Measurements from ENCODE around the gene PRKN.

Gene PRKN

DNA sequence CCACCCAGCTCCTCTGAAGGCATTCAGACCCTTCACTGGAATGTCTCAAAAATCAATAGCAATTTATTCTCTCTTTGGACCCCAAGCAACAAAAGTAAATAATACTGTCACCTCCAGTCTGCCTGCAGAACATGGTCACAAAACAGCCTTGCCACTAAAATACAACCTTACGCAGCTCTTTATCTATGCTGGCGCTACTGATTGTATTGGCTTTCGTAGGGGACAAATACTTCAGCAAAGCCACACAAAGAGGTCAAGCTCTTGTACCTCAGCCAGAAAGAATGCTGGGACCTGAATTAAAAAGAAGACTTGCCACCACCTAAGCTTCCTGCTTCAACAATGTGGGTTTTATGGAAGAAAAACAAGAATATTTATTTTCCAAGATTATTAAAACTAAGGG, 57.2 kb downstream of the PRKN start:
- H3K36me3 ChIP-seq (ENCODE audit: control insufficient read depth in 5 of 5, insufficient read depth in 5 of 5, low read length in 5 of 5) = no peaks in the 10 kb centered on the region
- no peaks in the 10 kb centered on the region for H3K27me3 ChIP-seq (ENCODE audit: control insufficient read depth in 5 of 5, insufficient read depth in 4 of 5, low read length in 5 of 5)
- H3K4me3 ChIP-seq (ENCODE audit: low read depth in 1 of 5, low read length in 5 of 5) = no peak overlapping the region
- no peaks in the 10 kb centered on the region for H3K4me1 ChIP-seq (ENCODE audit: control insufficient read depth in 5 of 5, insufficient read depth in 5 of 5, low read length in 5 of 5)
- no peak overlapping the region for H3K27ac ChIP-seq (ENCODE audit: low read depth, low read length)
- H3K9ac ChIP-seq (ENCODE audit: low read length in 5 of 5) = no peak overlapping the region
- no peaks in the 10 kb centered on the region for H3K9me3 ChIP-seq (ENCODE audit: control insufficient read depth in 5 of 5, low read length in 5 of 5)

DNA sequence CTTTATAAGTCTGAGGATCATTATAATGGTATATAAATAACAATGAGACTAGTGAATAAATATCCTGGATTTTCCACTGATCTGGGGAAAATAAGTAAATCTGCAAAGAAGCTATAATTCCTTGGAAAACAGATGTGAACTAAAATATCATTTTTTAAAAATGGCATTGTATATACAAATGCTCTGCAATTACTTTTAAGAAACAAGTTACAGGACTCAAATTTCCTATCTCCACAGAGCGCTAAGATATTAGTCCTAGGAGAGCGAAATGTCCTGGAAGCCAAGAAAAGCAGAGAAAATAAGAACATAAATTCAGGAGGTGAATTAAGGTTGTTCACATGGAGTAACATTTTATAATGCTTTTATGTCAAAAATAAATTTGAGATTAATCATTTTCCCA, 61.3 kb downstream of the PRKN start:
- Histone ChIP-seq H3K27me3 (ENCODE audit: control insufficient read depth in 5 of 5, insufficient read depth in 4 of 5, low read length in 5 of 5) (no peaks in the 10 kb centered on the region), H3K9ac (ENCODE audit: low read length in 5 of 5) (no peak overlapping the region), H3K36me3 (ENCODE audit: control insufficient read depth in 5 of 5, insufficient read depth in 5 of 5, low read length in 5 of 5) (no peaks in the 10 kb centered on the region), H3K4me3 (ENCODE audit: low read depth in 1 of 5, low read length in 5 of 5) (no peak overlapping the region), H3K27ac (ENCODE audit: low read depth, low read length) (no peak overlapping the region), H3K4me1 (ENCODE audit: control insufficient read depth in 5 of 5, insufficient read depth in 5 of 5, low read length in 5 of 5) (no peaks in the 10 kb centered on the region), H3K9me3 (ENCODE audit: control insufficient read depth in 5 of 5, low read length in 5 of 5) (no peaks in the 10 kb centered on the region)

DNA sequence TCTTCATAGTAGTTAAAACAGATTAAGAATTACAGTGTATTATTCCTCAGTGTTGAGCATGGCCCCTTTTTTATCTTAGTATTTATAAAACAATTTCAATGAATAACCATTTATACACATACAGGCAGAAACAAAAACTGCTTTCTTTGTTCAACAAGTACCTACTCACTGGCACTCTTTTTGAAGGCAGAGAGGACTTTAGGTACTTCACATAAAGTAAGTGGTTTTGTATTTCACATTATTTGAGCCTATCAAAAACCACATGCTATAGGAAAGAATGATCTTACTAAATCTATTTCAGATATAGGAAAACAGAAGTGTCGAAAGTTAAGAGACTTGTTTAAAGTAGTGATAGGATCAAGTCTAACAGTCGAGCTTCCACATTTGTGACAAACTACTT, 73.8 kb downstream of the PRKN start:
- Histone ChIP-seq H3K4me1 (ENCODE audit: control insufficient read depth in 5 of 5, insufficient read depth in 5 of 5, low read length in 5 of 5) (no peaks in the 10 kb centered on the region), H3K9me3 (ENCODE audit: control insufficient read depth in 5 of 5, low read length in 5 of 5) (no peaks in the 10 kb centered on the region), H3K27me3 (ENCODE audit: control insufficient read depth in 5 of 5, insufficient read depth in 4 of 5, low read length in 5 of 5) (no peaks in the 10 kb centered on the region), H3K27ac (ENCODE audit: low read depth, low read length) (no peak overlapping the region), H3K9ac (ENCODE audit: low read length in 5 of 5) (no peak overlapping the region), H3K36me3 (ENCODE audit: control insufficient read depth in 5 of 5, insufficient read depth in 5 of 5, low read length in 5 of 5) (no peaks in the 10 kb centered on the region), H3K4me3 (ENCODE audit: low read depth in 1 of 5, low read length in 5 of 5) (no peak overlapping the region)

DNA sequence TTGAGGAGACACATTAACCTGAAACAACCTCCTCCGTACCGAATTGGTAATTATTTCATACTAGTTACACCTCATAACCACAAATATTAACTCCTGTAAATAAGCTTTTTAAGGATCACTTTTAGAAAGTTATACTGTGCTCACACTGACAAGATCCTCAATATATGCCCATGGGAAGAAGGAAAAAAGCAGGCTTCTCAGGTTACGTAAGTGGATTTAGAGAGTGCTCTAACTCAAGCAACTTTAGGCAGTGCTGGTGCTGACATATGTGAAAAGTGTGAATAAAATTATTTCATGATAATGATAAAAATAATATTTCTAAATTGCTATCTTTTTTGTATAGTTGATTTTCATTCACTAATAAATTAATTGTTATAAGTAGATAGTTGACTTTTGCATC, 76.1 kb downstream of the PRKN start:
- no peaks in the 10 kb centered on the region for H3K27me3 ChIP-seq (ENCODE audit: control insufficient read depth in 5 of 5, insufficient read depth in 4 of 5, low read length in 5 of 5)
- H3K27ac ChIP-seq (ENCODE audit: low read depth, low read length) = no peak overlapping the region
- H3K4me3 ChIP-seq (ENCODE audit: low read depth in 1 of 5, low read length in 5 of 5) = no peak overlapping the region
- no peak overlapping the region for H3K9ac ChIP-seq (ENCODE audit: low read length in 5 of 5)
- H3K9me3 ChIP-seq (ENCODE audit: control insufficient read depth in 5 of 5, low read length in 5 of 5) = no peaks in the 10 kb centered on the region
- no peaks in the 10 kb centered on the region for H3K36me3 ChIP-seq (ENCODE audit: control insufficient read depth in 5 of 5, insufficient read depth in 5 of 5, low read length in 5 of 5)
- no peaks in the 10 kb centered on the region for H3K4me1 ChIP-seq (ENCODE audit: control insufficient read depth in 5 of 5, insufficient read depth in 5 of 5, low read length in 5 of 5)

DNA sequence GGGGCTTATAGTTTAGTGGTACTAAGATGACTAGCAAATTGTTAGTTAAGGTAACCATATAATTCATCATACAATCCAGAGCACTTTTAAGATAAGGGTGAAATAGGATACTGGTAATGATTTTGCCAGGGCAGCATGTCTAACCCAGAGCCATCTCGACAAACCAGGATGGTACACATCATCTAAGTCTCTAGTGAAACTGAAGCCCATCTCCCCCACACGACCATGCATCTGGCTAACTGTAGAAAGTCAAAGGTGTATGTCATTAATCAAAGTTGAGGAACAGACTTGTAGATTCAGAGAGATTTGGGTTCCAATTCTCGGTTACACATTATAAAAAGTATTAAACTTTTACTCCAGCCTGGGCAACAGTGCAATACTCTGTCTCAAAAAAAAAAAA, 78.3 kb downstream of the PRKN start:
- Histone ChIP-seq H3K4me1 (ENCODE audit: control insufficient read depth in 5 of 5, insufficient read depth in 5 of 5, low read length in 5 of 5) (no peaks in the 10 kb centered on the region), H3K27ac (ENCODE audit: low read depth, low read length) (no peak overlapping the region), H3K4me3 (ENCODE audit: low read depth in 1 of 5, low read length in 5 of 5) (no peak overlapping the region), H3K36me3 (ENCODE audit: control insufficient read depth in 5 of 5, insufficient read depth in 5 of 5, low read length in 5 of 5) (no peaks in the 10 kb centered on the region), H3K27me3 (ENCODE audit: control insufficient read depth in 5 of 5, insufficient read depth in 4 of 5, low read length in 5 of 5) (no peaks in the 10 kb centered on the region), H3K9ac (ENCODE audit: low read length in 5 of 5) (no peak overlapping the region), H3K9me3 (ENCODE audit: control insufficient read depth in 5 of 5, low read length in 5 of 5) (no peaks in the 10 kb centered on the region)

DNA sequence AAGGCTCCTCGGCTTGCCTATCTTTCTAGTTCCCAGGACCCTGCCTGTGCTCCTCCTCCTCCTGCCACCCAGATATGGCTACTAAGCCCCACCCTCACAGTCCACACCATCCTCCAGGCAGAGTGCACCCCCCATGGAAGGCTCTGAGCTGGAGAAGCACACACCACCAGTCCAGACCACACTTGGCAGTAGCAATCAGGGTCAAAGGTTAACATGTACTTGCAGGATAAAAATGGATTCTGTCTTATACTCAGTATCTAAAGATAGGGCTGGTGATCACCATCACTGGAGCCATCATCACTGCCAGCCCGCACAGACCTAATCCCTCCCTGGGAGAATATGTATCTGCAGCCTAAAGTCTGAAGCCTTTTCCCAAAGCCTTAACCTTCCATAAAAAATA, 83.4 kb downstream of the PRKN start:
- no peak overlapping the region for H3K4me3 ChIP-seq (ENCODE audit: low read depth in 1 of 5, low read length in 5 of 5)
- no peaks in the 10 kb centered on the region for H3K27me3 ChIP-seq (ENCODE audit: control insufficient read depth in 5 of 5, insufficient read depth in 4 of 5, low read length in 5 of 5)
- H3K27ac ChIP-seq (ENCODE audit: low read depth, low read length) = no peak overlapping the region
- no peaks in the 10 kb centered on the region for H3K36me3 ChIP-seq (ENCODE audit: control insufficient read depth in 5 of 5, insufficient read depth in 5 of 5, low read length in 5 of 5)
- H3K4me1 ChIP-seq (ENCODE audit: control insufficient read depth in 5 of 5, insufficient read depth in 5 of 5, low read length in 5 of 5) = peaks cover 0 to 7% (median 3%) of the 10 kb centered on the region in 5 donors
- H3K9me3 ChIP-seq (ENCODE audit: control insufficient read depth in 5 of 5, low read length in 5 of 5) = no peaks in the 10 kb centered on the region
- no peak overlapping the region for H3K9ac ChIP-seq (ENCODE audit: low read length in 5 of 5)

DNA sequence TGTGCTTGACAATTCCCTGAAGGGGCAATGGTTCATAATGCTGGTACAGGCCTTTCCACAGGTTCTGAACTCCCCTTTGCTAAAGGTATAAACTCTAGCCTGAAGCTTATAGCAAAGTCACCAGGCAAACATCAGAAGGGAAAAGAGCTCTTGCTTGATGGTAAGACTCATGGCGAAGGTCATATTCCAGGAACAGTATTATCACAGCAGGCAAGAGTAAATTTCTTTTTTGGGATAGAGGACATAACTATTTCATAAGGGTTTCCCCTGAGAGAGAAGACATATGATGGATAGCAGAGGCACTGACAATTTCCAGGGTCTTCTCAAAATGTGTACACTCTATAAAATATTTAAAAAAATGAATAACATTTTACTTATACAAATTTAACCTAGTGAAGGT, 86.8 kb downstream of the PRKN start:
- Histone ChIP-seq H3K36me3 (ENCODE audit: control insufficient read depth in 5 of 5, insufficient read depth in 5 of 5, low read length in 5 of 5) (no peaks in the 10 kb centered on the region), H3K9me3 (ENCODE audit: control insufficient read depth in 5 of 5, low read length in 5 of 5) (no peaks in the 10 kb centered on the region), H3K27me3 (ENCODE audit: control insufficient read depth in 5 of 5, insufficient read depth in 4 of 5, low read length in 5 of 5) (no peaks in the 10 kb centered on the region), H3K27ac (ENCODE audit: low read depth, low read length) (no peak overlapping the region), H3K9ac (ENCODE audit: low read length in 5 of 5) (no peak overlapping the region), H3K4me3 (ENCODE audit: low read depth in 1 of 5, low read length in 5 of 5) (no peak overlapping the region), H3K4me1 (ENCODE audit: control insufficient read depth in 5 of 5, insufficient read depth in 5 of 5, low read length in 5 of 5) (peaks cover 0 to 12% (median 4%) of the 10 kb centered on the region in 5 donors)

DNA sequence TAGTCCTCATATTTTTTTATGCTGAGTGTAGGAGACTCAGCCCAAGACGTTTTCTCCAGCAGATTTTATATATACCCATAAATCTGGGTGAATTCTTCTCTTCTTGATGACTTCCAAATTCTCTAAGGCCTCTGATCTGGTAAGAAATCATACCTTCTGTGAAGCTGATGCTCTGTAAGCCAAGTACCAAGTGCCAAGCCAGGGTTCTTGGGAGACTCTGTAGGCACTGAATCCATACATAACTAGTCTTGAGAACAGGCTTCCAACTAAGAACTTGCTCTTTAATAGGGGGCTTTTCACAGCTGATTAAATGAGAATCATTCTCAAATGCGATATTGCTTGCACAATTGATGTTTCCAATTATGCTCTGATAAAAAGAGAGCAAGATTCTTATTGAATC, 87.6 kb downstream of the PRKN start:
- no peak overlapping the region for H3K27ac ChIP-seq (ENCODE audit: low read depth, low read length)
- no peaks in the 10 kb centered on the region for H3K36me3 ChIP-seq (ENCODE audit: control insufficient read depth in 5 of 5, insufficient read depth in 5 of 5, low read length in 5 of 5)
- H3K9me3 ChIP-seq (ENCODE audit: control insufficient read depth in 5 of 5, low read length in 5 of 5) = no peaks in the 10 kb centered on the region
- no peak overlapping the region for H3K9ac ChIP-seq (ENCODE audit: low read length in 5 of 5)
- H3K4me1 ChIP-seq (ENCODE audit: control insufficient read depth in 5 of 5, insufficient read depth in 5 of 5, low read length in 5 of 5) = peaks cover 0 to 12% (median 6%) of the 10 kb centered on the region in 5 donors
- H3K27me3 ChIP-seq (ENCODE audit: control insufficient read depth in 5 of 5, insufficient read depth in 4 of 5, low read length in 5 of 5) = no peaks in the 10 kb centered on the region
- no peak overlapping the region for H3K4me3 ChIP-seq (ENCODE audit: low read depth in 1 of 5, low read length in 5 of 5)

DNA sequence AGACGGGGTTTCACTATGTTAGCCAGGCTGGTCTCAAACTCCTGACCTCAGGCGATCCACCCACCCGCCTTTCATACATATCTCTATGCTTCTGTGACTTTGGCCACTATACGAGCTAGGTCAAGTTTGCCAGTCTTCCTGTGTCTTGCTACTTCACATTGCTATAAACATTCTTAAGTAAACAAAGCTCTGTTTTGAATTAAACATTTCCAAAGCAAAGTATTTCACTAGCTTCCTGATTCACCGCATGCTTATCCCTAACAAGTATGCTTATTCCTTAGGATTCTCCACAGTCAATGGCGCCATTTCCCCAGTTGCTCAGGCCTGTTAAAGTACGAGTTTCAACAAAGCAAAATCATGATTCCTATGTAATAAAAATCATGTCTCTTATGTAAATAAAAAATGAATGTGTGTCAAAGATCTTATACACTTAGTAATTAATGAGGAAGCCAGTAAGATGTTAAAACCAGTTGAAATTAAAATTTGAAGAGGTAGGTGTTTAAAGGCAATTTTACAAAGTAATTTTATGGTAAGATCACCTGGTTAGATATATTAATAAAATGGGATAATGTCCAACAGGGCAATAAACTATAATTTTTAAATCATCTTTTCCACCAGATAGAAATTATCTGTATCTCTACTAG, 88.5 kb downstream of the PRKN start:
- Histone ChIP-seq H3K4me1 (ENCODE audit: control insufficient read depth in 5 of 5, insufficient read depth in 5 of 5, low read length in 5 of 5) (peaks cover 0 to 12% (median 6%) of the 10 kb centered on the region in 5 donors), H3K9ac (ENCODE audit: low read length in 5 of 5) (no peak overlapping the region), H3K9me3 (ENCODE audit: control insufficient read depth in 5 of 5, low read length in 5 of 5) (no peaks in the 10 kb centered on the region)

DNA sequence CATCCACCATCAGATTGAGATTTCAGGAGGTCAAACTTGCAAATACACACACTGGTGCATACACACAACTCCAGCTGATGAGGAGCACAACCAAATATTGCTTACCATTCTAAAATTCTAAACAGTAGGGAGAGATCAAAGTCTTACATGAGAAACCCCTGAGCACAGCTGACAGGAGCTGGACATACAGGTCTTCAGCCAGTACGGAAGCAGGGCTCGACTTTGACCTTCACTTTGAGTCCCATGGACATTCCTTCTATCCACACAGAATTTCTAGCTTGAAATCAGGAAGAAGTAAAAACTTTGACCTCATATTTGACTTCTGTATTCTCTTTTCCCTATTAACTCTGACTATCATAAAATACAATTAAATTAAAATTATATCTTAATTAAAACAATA, 90.2 kb downstream of the PRKN start:
- Histone ChIP-seq H3K4me1 (ENCODE audit: control insufficient read depth in 5 of 5, insufficient read depth in 5 of 5, low read length in 5 of 5) (peaks cover 0 to 12% (median 3%) of the 10 kb centered on the region in 5 donors), H3K36me3 (ENCODE audit: control insufficient read depth in 5 of 5, insufficient read depth in 5 of 5, low read length in 5 of 5) (no peaks in the 10 kb centered on the region), H3K4me3 (ENCODE audit: low read depth in 1 of 5, low read length in 5 of 5) (no peak overlapping the region), H3K9ac (ENCODE audit: low read length in 5 of 5) (no peak overlapping the region), H3K27me3 (ENCODE audit: control insufficient read depth in 5 of 5, insufficient read depth in 4 of 5, low read length in 5 of 5) (no peaks in the 10 kb centered on the region), H3K27ac (ENCODE audit: low read depth, low read length) (no peak overlapping the region), H3K9me3 (ENCODE audit: control insufficient read depth in 5 of 5, low read length in 5 of 5) (no peaks in the 10 kb centered on the region)

More for the DNA sequence above, 88.5 kb downstream of the PRKN start:
- Histone ChIP-seq H3K27me3 (ENCODE audit: control insufficient read depth in 5 of 5, insufficient read depth in 4 of 5, low read length in 5 of 5) (no peaks in the 10 kb centered on the region), H3K4me3 (ENCODE audit: low read depth in 1 of 5, low read length in 5 of 5) (no peak overlapping the region), H3K36me3 (ENCODE audit: control insufficient read depth in 5 of 5, insufficient read depth in 5 of 5, low read length in 5 of 5) (no peaks in the 10 kb centered on the region), H3K27ac (ENCODE audit: low read depth, low read length) (no peak overlapping the region)

DNA sequence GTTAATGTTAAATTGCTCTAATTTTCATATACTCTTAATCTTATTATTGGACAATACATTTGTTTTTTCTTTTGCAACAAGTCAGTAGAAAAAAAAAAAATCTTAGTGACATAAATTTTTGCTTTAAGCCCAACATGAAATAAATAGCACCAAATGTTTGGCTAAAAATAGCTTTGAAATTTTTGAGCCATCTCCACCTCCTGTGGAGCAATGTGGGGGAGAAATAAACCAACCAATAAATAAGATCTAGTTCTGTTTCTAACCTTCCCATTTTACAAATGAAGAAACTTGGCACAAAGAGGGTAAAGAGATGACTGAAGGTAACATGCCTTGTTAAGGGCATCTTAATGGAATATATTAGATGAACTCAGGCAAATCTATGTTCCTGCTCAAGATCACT, 91.4 kb downstream of the PRKN start:
- H3K27ac ChIP-seq (ENCODE audit: low read depth, low read length) = no peak overlapping the region
- peaks cover 0 to 17% (median 3%) of the 10 kb centered on the region in 5 donors for H3K4me1 ChIP-seq (ENCODE audit: control insufficient read depth in 5 of 5, insufficient read depth in 5 of 5, low read length in 5 of 5)
- no peak overlapping the region for H3K9ac ChIP-seq (ENCODE audit: low read length in 5 of 5)
- no peaks in the 10 kb centered on the region for H3K36me3 ChIP-seq (ENCODE audit: control insufficient read depth in 5 of 5, insufficient read depth in 5 of 5, low read length in 5 of 5)
- no peaks in the 10 kb centered on the region for H3K27me3 ChIP-seq (ENCODE audit: control insufficient read depth in 5 of 5, insufficient read depth in 4 of 5, low read length in 5 of 5)
- peaks cover 0 to 4% (median 0%) of the 10 kb centered on the region in 5 donors for H3K9me3 ChIP-seq (ENCODE audit: control insufficient read depth in 5 of 5, low read length in 5 of 5)
- no peak overlapping the region for H3K4me3 ChIP-seq (ENCODE audit: low read depth in 1 of 5, low read length in 5 of 5)
